HT1080 (cell line): ENCODE measurements around the gene CEP95. TPM values are rescaled to one million over a fixed set of nuclear protein-coding genes. Genes with fewer than 3 reads are reported as not detected.
"Not testable (repeated sequence)": the region's sequence is repeated elsewhere in the genome, so short reads cannot be mapped to it uniquely, and the experiment has no call there.

Experiments used
- DNase-seq: peaks from one replicate; pipeline ENCODE4 v3.0.0-alpha.2; 2015; ENCODE audit warnings: low read depth
- small RNA-seq: library from RNA; depleted of rRNA; stranded (forward); fragments of <200 nt; gene quantifications from one replicate; pipeline ENCODE3, GENCODE V24; 2014
- total RNA-seq: library from RNA; depleted of rRNA; stranded (reverse); fragments of >200 nt; shearing (Covaris generic); gene quantifications from 2 replicates; pipeline ENCODE4 v1.2.3, GENCODE V29; 2014; rRNA removed

Gene CEP95
- total RNA-seq, 1 experiment from 2014 or later, result 21.6 TPM

- DNase-seq, result peak; percentile 37
These were observed 65.9 kb downstream of the CEP95 start for GRCh38 chr17:64572682-64573154.

- no peak for DNase-seq
These were observed 66.4 kb downstream of the CEP95 start for GRCh38 chr17:64573214-64573613.

- no peak for DNase-seq
These were observed 67.9 kb downstream of the CEP95 start for GRCh38 chr17:64574646-64575045.

GRCh38 chr17:64575431-64575830 is 68.7 kb downstream of the CEP95 start:
- DNase-seq, result no peak

GRCh38 chr17:64577025-64577424 is 70.2 kb downstream of the CEP95 start:
- not testable (repeated sequence) for DNase-seq

GRCh38 chr17:64579917-64580316 is 73.1 kb downstream of the CEP95 start:
- DNase-seq, result no peak

GRCh38 chr17:64580384-64581315 is 73.9 kb downstream of the CEP95 start:
- DNase-seq, result no peak

GRCh38 chr17:64583038-64583437 is 76.3 kb downstream of the CEP95 start:
- no peak for DNase-seq

- DNase-seq, result no peak
These were observed 78.4 kb downstream of the CEP95 start for GRCh38 chr17:64585146-64585545.

Small RNAs within 50 kb of the gene (small RNA-seq; reads per million reads assigned to genes)
- gene AC009994.1 (not detected), gene ATP5MFP4 (not detected)

Other genes with a start within 250 kb of the CEP95 start
- 15.0 and 15.2 TPM in 2 replicates for gene TEX2, start 243.7 kb upstream of the CEP95 start, total RNA-seq
- gene PECAM1, start 116.1 kb upstream of the CEP95 start, total RNA-seq, result 0.27 and 0.43 TPM in 2 replicates
- gene MILR1, start 57.9 kb upstream of the CEP95 start, total RNA-seq, result 7.3 and 8.2 TPM in 2 replicates
- 11.6 and 13.8 TPM in 2 replicates for gene POLG2, start 9.9 kb upstream of the CEP95 start, total RNA-seq
- 250 and 611 TPM in 2 replicates for gene DDX5, start 688 bp upstream of the CEP95 start, total RNA-seq
- 50.0 and 53.7 TPM in 2 replicates for gene SMURF2, start 155.3 kb downstream of the CEP95 start, total RNA-seq